ENCODE data around the gene NCAM2.

- TF ChIP-seq CTCF (IDR thresholded peaks at IDR 0.05; ENCODE audit: poor library complexity) (no peak), EZH2 (IDR thresholded peaks at IDR 0.05; ENCODE audit: borderline replicate concordance) (no peak)
These were observed 677 bp downstream of the NCAM2 start for GRCh38 chr21:20998886-20999285.

Measured in hepatocyte (in vitro differentiated cells).